Left lung (tissue), 10 donors: Measurements from ENCODE around the gene SDR42E1. TPM values are rescaled to one million over a fixed set of nuclear protein-coding genes. Genes with fewer than 3 reads are reported as not detected.

Source experiments
- ATAC-seq: fragments of 200-7000 bp; cut with Tn5 transposase; one replicate; pipeline ENCODE4 v1.9.1; 2020; ENCODE audit warnings: moderate library complexity
- DNase-seq, 4 donors: peaks; one replicate each; pipeline ENCODE4 v3.0.0-alpha.2; 2013 to 2020
- H3K27ac ChIP-seq, 2 donors: fragments of 200-600 bp; sonication (generic) in 1 of 2; one replicate each; pipeline versions ENCODE4 v1.5.0 to v1.8.0; 2020 to 2021
- H3K27me3 ChIP-seq, 2 donors: fragments of 200-600 bp; sonication (generic) in 1 of 2; one replicate each; pipeline versions ENCODE4 v1.5.0 to v1.8.0; 2020 to 2021
- H3K36me3 ChIP-seq, 2 donors: fragments of 200-600 bp; sonication (generic) in 1 of 2; one replicate each; pipeline versions ENCODE4 v1.5.0 to v1.8.0; 2020 to 2021
- H3K4me1 ChIP-seq, 2 donors: fragments of 200-600 bp; one replicate each; pipeline ENCODE4 v1.8.0; 2021
- H3K4me3 ChIP-seq, 2 donors: fragments of 200-600 bp; sonication (generic) in 1 of 2; one replicate each; pipeline versions ENCODE4 v1.5.0 to v1.8.0; 2020 to 2021; ENCODE audit warnings: mild to moderate bottlenecking in 1 of 2
- H3K9me3 ChIP-seq, 2 donors: fragments of 200-600 bp; sonication (generic) in 1 of 2; one replicate each; pipeline versions ENCODE4 v1.5.0 to v1.8.0; 2020 to 2021
- CTCF ChIP-seq, 2 donors: fragments of 200-600 bp; sonication (generic) in 1 of 2; IDR thresholded peaks; one replicate each; pipeline versions ENCODE4 v1.5.0 to v1.8.0; 2021; ENCODE audit warnings: antibody characterized with exemption in 2 of 2
- intact Hi-C, 2 donors: fragments of 100-400 bp; cut with DNase I; formaldehyde crosslinking; loops; one replicate each; pipeline versions ENCODE4 v1.11.2 to v1.14.2; 2022
- polyA plus RNA-seq, 6 donors: library from polyadenylated mRNA; unstranded; fragments of 120-200 nt; gene quantifications; one replicate each; pipeline ENCODE4 v1.2.1, GENCODE V29; 2013; ENCODE audit not compliant: insufficient read length in 6 of 6
- total RNA-seq, 2 donors: library from RNA; stranded (reverse); fragmentation: NEBNext Ultra II Directional; extraction: Animal tissue kit (Norgen Biotek cat#: 25700); gene quantifications; one replicate each; pipeline ENCODE4 v1.2.1, GENCODE V29; 2021
- donor health status: DM: no; HTN: yes; CAD: no.
- donor health status: DM: no; HTN: no; CAD: no.

The SDR42E1 gene
- total and polyA plus RNA-seq, 8 donors: 7.0 to 9.3 (median 8.7) TPM

GRCh38 chr16:82041542-82041941 is 30.3 kb upstream of the SDR42E1 start:
- no peaks in the 10 kb centered on the region for H3K27me3 ChIP-seq
- H3K4me3 ChIP-seq: no peak overlapping the region
- no peaks in the 10 kb centered on the region for H3K36me3 ChIP-seq
- TF ChIP-seq CTCF (IDR thresholded peaks at IDR 0.05): no peak
- ATAC-seq (no peak), DNase-seq (no peak)
- intact Hi-C loops: no loop called here
- no peaks in the 10 kb centered on the region for H3K9me3 ChIP-seq
- no peak overlapping the region for H3K27ac ChIP-seq
- no peaks in the 10 kb centered on the region for H3K4me1 ChIP-seq

DNA sequence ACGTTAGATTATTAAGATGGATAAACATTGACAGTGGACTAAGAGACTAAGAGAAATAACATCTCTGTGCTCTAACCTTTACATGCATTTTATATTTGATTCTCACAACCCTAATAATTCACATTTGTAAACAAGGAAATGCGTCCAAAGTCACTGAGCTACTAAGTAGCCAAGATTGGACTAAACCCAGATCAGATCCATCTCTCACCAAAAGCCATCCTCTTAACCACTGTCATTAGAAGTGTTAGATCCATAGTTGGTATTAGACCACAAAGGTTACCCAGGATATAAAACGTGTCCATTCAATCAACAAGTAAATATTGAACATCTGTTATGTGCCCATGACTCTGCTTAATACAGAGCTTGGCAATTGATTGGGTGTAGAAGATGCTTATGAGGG is 29.0 kb upstream of the SDR42E1 start:
- intact Hi-C loops: no loop called here
- no peak for TF ChIP-seq CTCF (IDR thresholded peaks at IDR 0.05)
- no peaks in the 10 kb centered on the region for H3K4me1 ChIP-seq
- no peak overlapping the region for H3K4me3 ChIP-seq
- no peaks in the 10 kb centered on the region for H3K9me3 ChIP-seq
- DNase-seq: no peak
- H3K36me3 ChIP-seq: no peaks in the 10 kb centered on the region
- no peak overlapping the region for H3K27ac ChIP-seq
- no peaks in the 10 kb centered on the region for H3K27me3 ChIP-seq
- ATAC-seq: no peak

DNA sequence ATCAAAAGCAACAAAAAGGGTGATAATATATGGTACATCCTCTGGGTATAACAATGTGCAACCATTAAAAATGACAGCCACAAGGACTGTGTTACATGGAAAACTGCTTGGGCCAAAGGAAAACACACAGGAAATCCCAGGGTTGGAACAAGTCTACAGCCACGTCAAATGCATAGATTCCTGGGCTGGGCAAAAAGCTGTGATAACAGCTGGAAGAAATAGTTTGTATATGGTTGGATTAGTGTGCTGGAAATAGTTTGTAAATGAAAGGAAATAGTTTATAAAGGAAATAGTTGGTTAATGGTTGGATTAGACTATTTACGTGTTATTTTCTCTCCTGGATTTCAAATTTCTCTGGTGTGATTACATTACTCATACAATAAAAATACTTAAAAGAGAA is 26.4 kb upstream of the SDR42E1 start:
- Histone ChIP-seq H3K9me3 (no peaks in the 10 kb centered on the region), H3K27me3 (no peaks in the 10 kb centered on the region), H3K36me3 (no peaks in the 10 kb centered on the region), H3K4me1 (no peaks in the 10 kb centered on the region), H3K27ac (no peak overlapping the region), H3K4me3 (no peak overlapping the region)
- no peak for ATAC-seq
- intact Hi-C loops: no loop called here
- no peak for TF ChIP-seq CTCF (IDR thresholded peaks at IDR 0.05)
- DNase-seq: peak in 1 of 4 donors; percentile 30

DNA sequence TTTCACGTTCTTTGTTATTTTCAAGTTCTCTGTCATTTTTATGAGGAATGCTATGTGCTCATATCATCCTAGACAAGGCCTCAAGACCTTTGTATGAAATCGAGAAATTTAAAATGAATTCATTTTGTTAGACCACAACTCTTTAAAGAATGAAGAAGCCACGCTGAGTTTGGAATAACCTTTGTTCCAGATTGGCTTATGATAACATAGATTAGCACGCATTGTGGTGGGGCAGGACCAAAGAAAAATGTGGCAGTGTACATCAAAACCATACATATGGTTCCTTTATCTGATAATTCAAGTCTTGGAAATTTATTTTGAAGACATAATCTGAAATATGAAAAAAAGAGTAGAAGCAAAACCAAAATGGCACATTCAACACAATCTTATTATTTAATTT is 26.0 kb upstream of the SDR42E1 start:
- no peaks in the 10 kb centered on the region for H3K36me3 ChIP-seq
- no peak overlapping the region for H3K4me3 ChIP-seq
- H3K9me3 ChIP-seq: no peaks in the 10 kb centered on the region
- no peaks in the 10 kb centered on the region for H3K27me3 ChIP-seq
- no peak for TF ChIP-seq CTCF (IDR thresholded peaks at IDR 0.05)
- ATAC-seq (no peak), DNase-seq (no peak)
- no peaks in the 10 kb centered on the region for H3K4me1 ChIP-seq
- no peak overlapping the region for H3K27ac ChIP-seq
- intact Hi-C loops: no loop called here

- H3K4me3 ChIP-seq: no peak within 1 kb of the TSS
These were observed 23.8 kb upstream of the SDR42E1 start, which contains the start of gene HSD17B2 for GRCh38 chr16:82034981-82035612. TSS of gene HSD17B2 (plus strand) at chr16:82035253. CDS start at chr16:82035425, 172 bp downstream.

More at GRCh38 chr16:82034981-82035612, 23.8 kb upstream of the SDR42E1 start, which contains the start of gene HSD17B2:
- H3K36me3 ChIP-seq: no peaks in the 10 kb centered on the region
- intact Hi-C loops: loop anchor here in 1 of 2 donors (5.0 kb wide), 1 partner anchor 197 kb away; no protein-coding TSS in a partner anchor
- no peaks in the 10 kb centered on the region for H3K9me3 ChIP-seq
- no peaks in the 10 kb centered on the region for H3K4me1 ChIP-seq
- no peaks in the 10 kb centered on the region for H3K27me3 ChIP-seq
- TF ChIP-seq CTCF (IDR thresholded peaks at IDR 0.05): no peak
- DNase-seq (no peak), ATAC-seq (no peak)
- H3K27ac ChIP-seq: no peak within 1 kb of the TSS
